ENCODE data around the gene PAX2. TPM values are rescaled to one million over a fixed set of nuclear protein-coding genes. Genes with fewer than 3 reads are reported as not detected.
A peak's percentile ranks its signal among the peaks of the same experiment; 100 is the strongest.

PAX2 gene
- total RNA-seq, 2 experiments from 2014 or later = not detected

GRCh38 chr10:100748231-100749058 is 3.1 kb downstream of the PAX2 start:
- no peak for DNase-seq
- no peak for ATAC-seq (ENCODE audit: low read depth)
- peaks cover 16% of the 10 kb centered on the region for H3K4me1 Mint-ChIP-seq
- no peaks in the 10 kb centered on the region for H3K9me3 Mint-ChIP-seq
- H3K4me3 Mint-ChIP-seq = no peak overlapping the region
- no peaks in the 10 kb centered on the region for H3K36me3 Mint-ChIP-seq
- H3K27me3 Mint-ChIP-seq = peaks cover 91% of the 10 kb centered on the region
- POLR2A ChIA-PET = no interaction called here
- H3K27ac Mint-ChIP-seq = no peak overlapping the region

GRCh38 chr10:100749059-100749308 is 3.6 kb downstream of the PAX2 start:
- Mint-ChIP-seq H3K27ac (no peak overlapping the region), H3K36me3 (no peaks in the 10 kb centered on the region), H3K9me3 (no peaks in the 10 kb centered on the region), H3K4me3 (no peak overlapping the region), H3K27me3 (peaks cover 87% of the 10 kb centered on the region), H3K4me1 (peaks cover 13% of the 10 kb centered on the region)
- no peak for ATAC-seq (ENCODE audit: low read depth)
- POLR2A ChIA-PET = no interaction called here
- no peak for DNase-seq

- Mint-ChIP-seq H3K36me3 (no peaks in the 10 kb centered on the region), H3K9me3 (no peaks in the 10 kb centered on the region), H3K4me1 (peaks cover 11% of the 10 kb centered on the region), H3K27ac (peak overlapping the region; percentile 56), H3K4me3 (no peak overlapping the region), H3K27me3 (peaks cover 85% of the 10 kb centered on the region)
- ATAC-seq (ENCODE audit: low read depth) (no peak), DNase-seq (no peak)
- POLR2A ChIA-PET = no interaction called here
These were observed 4.2 kb downstream of the PAX2 start for GRCh38 chr10:100749309-100750217.

- Mint-ChIP-seq H3K4me3 (no peak overlapping the region), H3K4me1 (peaks cover 11% of the 10 kb centered on the region), H3K36me3 (no peaks in the 10 kb centered on the region), H3K27me3 (peaks cover 86% of the 10 kb centered on the region), H3K9me3 (no peaks in the 10 kb centered on the region), H3K27ac (no peak overlapping the region)
- no peak for DNase-seq
- POLR2A ChIA-PET = no interaction called here
- ATAC-seq (ENCODE audit: low read depth) = no peak
These were observed 5.2 kb downstream of the PAX2 start for GRCh38 chr10:100750291-100751210.

- DNase-seq (no peak), ATAC-seq (ENCODE audit: low read depth) (no peak)
- H3K4me3 Mint-ChIP-seq = no peak overlapping the region
- H3K9me3 Mint-ChIP-seq = no peaks in the 10 kb centered on the region
- H3K27ac Mint-ChIP-seq = no peak overlapping the region
- H3K36me3 Mint-ChIP-seq = no peaks in the 10 kb centered on the region
- POLR2A ChIA-PET = no interaction called here
- H3K4me1 Mint-ChIP-seq = peaks cover 7% of the 10 kb centered on the region
- peaks cover 87% of the 10 kb centered on the region for H3K27me3 Mint-ChIP-seq
These were observed 6.0 kb downstream of the PAX2 start for GRCh38 chr10:100751211-100751933.

GRCh38 chr10:100755821-100756220 is 10.4 kb downstream of the PAX2 start:
- Mint-ChIP-seq H3K27ac (no peak overlapping the region), H3K27me3 (peaks cover 78% of the 10 kb centered on the region), H3K4me3 (no peak overlapping the region), H3K4me1 (no peaks in the 10 kb centered on the region), H3K9me3 (no peaks in the 10 kb centered on the region), H3K36me3 (no peaks in the 10 kb centered on the region)
- DNase-seq (no peak), ATAC-seq (ENCODE audit: low read depth) (no peak)
- POLR2A ChIA-PET = no interaction called here

GRCh38 chr10:100759331-100759730 is 13.9 kb downstream of the PAX2 start:
- peaks cover 65% of the 10 kb centered on the region for H3K27me3 Mint-ChIP-seq
- H3K4me1 Mint-ChIP-seq = no peaks in the 10 kb centered on the region
- H3K36me3 Mint-ChIP-seq = no peaks in the 10 kb centered on the region
- no peak for DNase-seq
- H3K4me3 Mint-ChIP-seq = no peak overlapping the region
- no peaks in the 10 kb centered on the region for H3K9me3 Mint-ChIP-seq
- POLR2A ChIA-PET = no interaction called here
- ATAC-seq (ENCODE audit: low read depth) = no peak
- no peak overlapping the region for H3K27ac Mint-ChIP-seq

GRCh38 chr10:100760726-100761125 is 15.3 kb downstream of the PAX2 start:
- Mint-ChIP-seq H3K9me3 (no peaks in the 10 kb centered on the region), H3K36me3 (no peaks in the 10 kb centered on the region), H3K4me1 (no peaks in the 10 kb centered on the region), H3K27ac (no peak overlapping the region), H3K27me3 (peaks cover 57% of the 10 kb centered on the region), H3K4me3 (no peak overlapping the region)
- DNase-seq (no peak), ATAC-seq (ENCODE audit: low read depth) (no peak)
- POLR2A ChIA-PET = interaction anchor here (0.5 kb wide), 1 partner anchor 91 kb away, joined by 7 read pairs; no protein-coding TSS in a partner anchor

GRCh38 chr10:100761191-100761590 is 15.8 kb downstream of the PAX2 start:
- ATAC-seq (ENCODE audit: low read depth) = no peak
- Mint-ChIP-seq H3K4me1 (no peaks in the 10 kb centered on the region), H3K36me3 (no peaks in the 10 kb centered on the region), H3K27ac (no peak overlapping the region), H3K4me3 (no peak overlapping the region), H3K9me3 (no peaks in the 10 kb centered on the region), H3K27me3 (peaks cover 56% of the 10 kb centered on the region)
- DNase-seq = no peak
- POLR2A ChIA-PET = interaction anchor here (0.5 kb wide), 1 partner anchor 91 kb away, joined by 7 read pairs; no protein-coding TSS in a partner anchor

- no peaks in the 10 kb centered on the region for H3K9me3 Mint-ChIP-seq
These were observed 17.8 kb downstream of the PAX2 start for GRCh38 chr10:100763043-100763747.

GRCh38 chr10:100766693-100767421 is 21.5 kb downstream of the PAX2 start:
- no peaks in the 10 kb centered on the region for H3K4me1 Mint-ChIP-seq
- no peaks in the 10 kb centered on the region for H3K36me3 Mint-ChIP-seq
- H3K9me3 Mint-ChIP-seq = no peaks in the 10 kb centered on the region
- POLR2A ChIA-PET = no interaction called here
- ATAC-seq (ENCODE audit: low read depth) (no peak), DNase-seq (no peak)
- H3K27ac Mint-ChIP-seq = no peak overlapping the region
- H3K4me3 Mint-ChIP-seq = no peak overlapping the region
- H3K27me3 Mint-ChIP-seq = peaks cover 24% of the 10 kb centered on the region

More at GRCh38 chr10:100763043-100763747, 17.8 kb downstream of the PAX2 start:
- peaks cover 46% of the 10 kb centered on the region for H3K27me3 Mint-ChIP-seq
- DNase-seq (no peak), ATAC-seq (ENCODE audit: low read depth) (no peak)
- H3K27ac Mint-ChIP-seq = no peak overlapping the region
- POLR2A ChIA-PET = no interaction called here
- H3K36me3 Mint-ChIP-seq = no peaks in the 10 kb centered on the region
- H3K4me3 Mint-ChIP-seq = no peak overlapping the region
- H3K4me1 Mint-ChIP-seq = no peaks in the 10 kb centered on the region

GRCh38 chr10:100767422-100767775 is 22.0 kb downstream of the PAX2 start:
- H3K4me1 Mint-ChIP-seq = no peaks in the 10 kb centered on the region
- no peak overlapping the region for H3K27ac Mint-ChIP-seq
- ATAC-seq (ENCODE audit: low read depth) = no peak
- POLR2A ChIA-PET = no interaction called here
- H3K36me3 Mint-ChIP-seq = no peaks in the 10 kb centered on the region
- no peak overlapping the region for H3K4me3 Mint-ChIP-seq
- H3K9me3 Mint-ChIP-seq = no peaks in the 10 kb centered on the region
- H3K27me3 Mint-ChIP-seq = peaks cover 21% of the 10 kb centered on the region
- DNase-seq = no peak

Data from activated naive CD8-positive, alpha-beta T cell treated with anti-CD3 and anti-CD28 coated beads, Interleukin-2, amount 10 ng/mL, durations not matched to agents 7 days and 5 days (primary cell).